Right lobe of liver (tissue), 4 donors: Measurements from ENCODE around the gene MARK4.

Experiments
- CTCF ChIP-seq, 4 donors: fragments of 200-600 bp in 3 of 4; fragments of 450-650 bp in 1 of 4; IDR thresholded peaks; one replicate each; pipeline versions ENCODE4 v1.5.1 to v1.8.0; 2016 to 2022; ENCODE audit warnings: antibody characterized with exemption in 4 of 4, mild to moderate bottlenecking in 2 of 4
- POLR2A ChIP-seq: fragments of 450-650 bp; IDR thresholded peaks from one replicate; pipeline ENCODE4 v1.6.1; 2017; ENCODE audit warnings: antibody characterized with exemption, mild to moderate bottlenecking
- donor health status: DM: no; HTN: no; CAD: no.
- donor health status: DM: no; HTN: no; CAD: no.
- donor health status: DM: no; HTN: yes; CAD: no.

- TF ChIP-seq CTCF (IDR thresholded peaks at IDR 0.05) = no peak
- no peak for TF ChIP-seq POLR2A
These were observed 48.6 kb downstream of the MARK4 start for GRCh38 chr19:45299719-45300118.
